Activated CD8-positive, alpha-beta memory T cell treated with anti-CD3 and anti-CD28 coated beads for 48 hours (primary cell): ENCODE data around the gene U2AF2.

Source experiments
- DNase-seq, 3 experiments: peaks; one replicate each; pipeline ENCODE4 v3.0.0-alpha.2; 2020; ENCODE audit warnings: low read depth in 2 of 3, low spot score in 2 of 3

The U2AF2 gene

GRCh38 chr19:55654868-55655647 is at the start of gene U2AF2:
Gene U2AF2, plus strand, starts transcription at chr19:55655035. Its CDS starts 70 bp downstream, at chr19:55655105.
- peak; percentile 69 to 88 (median 82) for DNase-seq

- DNase-seq = peak; percentile 91 to 99 (median 97)
Observed at GRCh38 chr19:55605207-55605636, 49.6 kb upstream of the U2AF2 start.

DNA sequence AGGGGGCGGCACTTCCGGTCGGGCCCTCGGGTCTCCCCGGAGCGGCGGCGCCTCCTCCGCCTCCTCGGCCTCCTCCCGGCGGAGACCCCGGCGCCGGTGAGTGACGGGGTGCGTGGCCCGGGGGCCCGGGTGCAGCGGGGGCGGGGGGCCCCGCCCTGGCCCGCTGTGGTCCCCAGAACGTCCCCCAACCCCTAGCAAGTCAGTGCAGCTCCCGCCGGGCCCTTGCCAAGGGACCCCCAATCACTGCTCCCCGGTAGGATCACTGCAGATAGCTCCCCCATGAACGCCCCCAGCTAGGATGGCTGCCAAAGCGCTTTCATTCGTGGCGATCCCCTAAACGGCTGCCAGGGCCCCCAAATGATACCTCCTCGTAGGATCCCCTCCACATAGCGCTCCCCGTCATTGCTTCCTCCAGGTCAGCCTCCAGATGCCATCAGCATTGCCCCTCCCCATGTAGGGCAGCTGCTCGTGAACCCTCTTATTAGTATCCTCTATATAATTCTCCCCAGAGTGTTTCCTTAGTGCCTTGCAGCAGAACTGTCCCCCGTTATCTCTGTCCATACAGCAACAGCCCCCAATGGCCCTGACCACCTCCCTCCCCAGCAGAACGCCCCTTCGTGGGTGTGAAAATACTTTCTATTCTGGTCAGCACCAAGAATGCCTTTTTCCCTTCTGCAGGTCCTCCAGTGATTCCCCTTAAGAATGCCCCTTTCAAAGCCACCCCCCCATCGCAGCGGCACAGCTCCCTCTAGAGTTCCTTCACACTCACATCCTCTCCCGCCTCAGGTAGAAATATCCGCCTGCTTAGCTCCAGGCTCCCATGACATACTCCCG is 49.0 kb upstream of the U2AF2 start, which contains the start of gene ZNF865:
ZNF865 (plus strand) TSS at position 11 of the 834 bp plus-strand sequence. CDS start 7,972 bp downstream, outside the sequence.
- DNase-seq = peak in 2 of 3 experiments; percentile 33 to 51

- no peak for DNase-seq
Observed at GRCh38 chr19:55606471-55606787, 48.4 kb upstream of the U2AF2 start.

GRCh38 chr19:55606817-55607216 is 48.0 kb upstream of the U2AF2 start:
- no peak for DNase-seq

DNA sequence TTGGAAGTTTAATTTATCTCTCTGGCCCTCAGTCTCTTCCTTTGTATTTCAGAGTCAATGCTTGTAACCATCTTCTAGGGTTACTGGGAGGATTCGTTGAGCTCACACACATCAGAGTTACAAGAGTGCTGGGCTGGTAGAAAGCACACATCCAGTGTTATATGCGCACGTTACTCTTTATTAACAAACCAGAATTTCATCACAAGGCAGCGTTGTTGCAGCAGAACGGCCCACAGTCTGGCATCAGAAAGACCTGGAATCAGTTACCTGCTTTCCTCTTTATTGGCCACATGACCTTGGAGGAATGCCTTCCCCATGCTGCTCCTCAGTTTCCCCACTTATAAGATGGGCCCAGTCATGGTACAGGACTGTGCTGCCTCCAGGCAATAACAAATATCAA is 45.5 kb upstream of the U2AF2 start:
- DNase-seq = no peak

GRCh38 chr19:55611300-55611982 is 43.4 kb upstream of the U2AF2 start:
- no peak for DNase-seq

DNA sequence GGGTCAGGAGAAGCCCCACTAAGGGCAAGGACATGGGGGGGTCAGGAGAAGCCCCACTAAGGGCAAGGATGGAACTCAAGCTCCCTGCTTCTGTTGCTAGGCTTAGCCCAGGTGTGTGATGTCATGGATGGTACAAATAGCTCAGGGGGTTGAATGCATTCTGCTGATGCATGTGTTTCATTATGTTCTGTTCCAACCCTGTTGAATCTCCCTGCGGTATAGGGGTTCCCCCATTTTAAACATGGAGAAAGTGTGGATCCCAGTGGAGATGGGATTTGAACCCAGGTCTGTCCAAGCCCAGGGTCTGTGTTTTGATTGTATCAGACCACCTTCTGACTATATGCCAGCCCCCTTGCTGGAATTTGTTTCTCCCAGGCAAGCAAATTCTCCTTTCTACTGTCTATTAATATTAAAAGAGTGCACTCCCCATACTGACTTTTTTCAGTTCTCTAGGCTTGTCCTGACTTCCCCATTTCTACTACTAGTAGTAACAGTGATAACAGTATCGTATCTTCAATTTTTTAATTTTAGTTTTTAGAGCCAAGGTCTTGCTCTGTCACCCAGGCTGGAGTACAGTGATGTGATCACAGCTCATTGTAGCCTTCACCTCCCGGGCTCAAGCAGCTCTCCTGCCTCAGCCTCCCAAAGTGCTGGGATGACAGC is 42.7 kb upstream of the U2AF2 start:
- no peak for DNase-seq

GRCh38 chr19:55613396-55613795 is 41.4 kb upstream of the U2AF2 start:
- no peak for DNase-seq

DNA sequence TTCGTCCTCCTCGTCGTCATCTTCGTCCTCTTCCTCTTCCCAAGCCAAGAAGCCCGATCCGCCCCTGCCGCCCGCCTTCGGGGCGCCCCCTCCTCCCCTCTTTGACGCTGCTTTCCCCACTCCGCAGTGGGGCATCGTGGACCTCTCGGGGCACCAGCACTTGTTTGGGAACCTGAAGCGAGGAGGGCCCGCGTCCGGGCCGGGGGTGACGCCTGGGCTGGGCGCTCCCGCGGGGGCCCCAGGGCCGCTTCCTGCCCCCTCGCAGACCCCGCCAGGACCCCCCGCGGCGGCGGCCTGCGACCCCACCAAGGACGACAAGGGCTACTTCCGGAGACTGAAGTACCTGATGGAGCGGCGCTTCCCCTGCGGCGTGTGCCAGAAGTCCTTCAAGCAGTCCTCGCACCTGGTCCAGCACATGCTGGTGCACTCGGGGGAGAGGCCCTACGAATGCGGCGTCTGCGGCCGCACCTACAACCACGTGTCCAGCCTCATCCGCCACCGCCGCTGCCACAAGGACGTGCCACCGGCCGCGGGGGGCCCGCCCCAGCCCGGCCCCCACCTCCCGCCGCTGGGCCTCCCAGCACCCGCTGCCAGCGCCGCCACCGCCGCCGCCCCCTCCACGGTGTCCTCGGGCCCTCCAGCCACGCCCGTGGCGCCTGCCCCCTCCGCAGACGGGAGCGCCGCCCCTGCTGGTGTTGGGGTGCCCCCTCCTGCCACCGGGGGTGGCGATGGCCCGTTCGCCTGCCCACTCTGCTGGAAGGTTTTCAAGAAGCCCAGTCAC is 40.7 kb upstream of the U2AF2 start:
- no peak for DNase-seq

DNA sequence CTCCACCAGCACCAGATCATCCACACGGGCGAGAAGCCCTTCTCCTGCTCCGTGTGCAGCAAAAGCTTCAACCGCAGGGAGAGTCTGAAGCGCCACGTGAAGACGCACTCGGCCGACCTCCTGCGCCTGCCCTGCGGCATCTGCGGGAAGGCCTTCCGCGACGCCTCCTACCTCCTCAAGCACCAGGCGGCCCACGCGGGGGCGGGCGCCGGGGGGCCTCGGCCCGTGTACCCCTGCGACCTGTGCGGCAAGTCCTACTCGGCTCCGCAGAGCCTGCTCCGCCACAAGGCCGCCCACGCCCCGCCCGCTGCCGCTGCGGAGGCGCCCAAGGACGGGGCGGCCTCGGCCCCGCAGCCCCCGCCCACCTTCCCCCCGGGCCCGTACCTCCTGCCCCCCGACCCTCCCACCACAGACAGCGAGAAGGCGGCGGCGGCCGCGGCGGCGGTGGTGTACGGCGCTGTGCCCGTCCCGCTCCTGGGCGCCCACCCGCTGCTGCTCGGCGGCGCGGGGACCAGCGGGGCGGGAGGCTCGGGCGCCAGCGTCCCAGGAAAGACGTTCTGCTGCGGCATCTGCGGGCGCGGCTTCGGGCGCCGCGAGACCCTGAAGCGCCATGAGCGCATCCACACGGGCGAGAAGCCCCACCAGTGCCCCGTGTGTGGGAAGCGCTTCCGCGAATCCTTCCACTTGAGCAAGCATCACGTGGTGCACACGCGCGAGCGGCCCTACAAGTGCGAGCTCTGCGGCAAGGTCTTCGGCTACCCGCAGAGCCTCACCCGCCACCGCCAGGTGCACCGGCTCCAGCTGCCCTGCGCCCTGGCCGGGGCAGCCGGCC is 39.9 kb upstream of the U2AF2 start:
- DNase-seq = no peak

DNA sequence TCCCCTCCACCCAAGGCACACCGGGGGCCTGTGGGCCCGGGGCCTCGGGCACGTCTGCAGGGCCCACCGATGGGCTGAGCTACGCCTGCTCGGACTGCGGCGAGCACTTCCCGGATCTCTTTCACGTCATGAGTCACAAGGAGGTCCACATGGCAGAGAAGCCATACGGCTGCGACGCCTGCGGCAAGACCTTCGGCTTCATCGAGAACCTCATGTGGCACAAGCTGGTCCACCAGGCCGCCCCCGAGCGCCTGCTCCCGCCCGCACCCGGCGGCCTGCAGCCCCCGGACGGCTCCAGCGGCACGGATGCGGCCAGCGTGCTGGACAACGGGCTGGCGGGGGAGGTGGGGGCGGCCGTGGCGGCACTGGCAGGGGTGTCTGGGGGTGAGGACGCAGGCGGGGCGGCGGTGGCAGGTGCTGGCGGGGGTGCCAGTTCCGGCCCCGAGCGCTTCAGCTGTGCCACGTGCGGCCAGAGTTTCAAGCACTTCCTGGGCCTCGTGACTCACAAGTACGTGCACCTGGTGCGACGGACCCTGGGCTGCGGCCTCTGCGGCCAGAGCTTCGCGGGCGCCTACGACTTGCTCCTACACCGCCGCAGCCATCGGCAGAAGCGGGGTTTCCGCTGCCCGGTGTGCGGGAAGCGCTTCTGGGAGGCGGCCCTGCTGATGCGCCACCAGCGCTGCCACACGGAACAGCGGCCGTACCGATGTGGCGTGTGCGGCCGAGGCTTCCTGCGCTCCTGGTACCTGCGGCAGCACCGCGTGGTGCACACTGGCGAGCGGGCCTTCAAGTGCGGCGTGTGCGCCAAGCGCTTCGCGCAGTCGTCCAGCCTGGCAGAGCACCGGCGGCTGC is 39.1 kb upstream of the U2AF2 start:
- DNase-seq = no peak

- no peak for DNase-seq
Observed at GRCh38 chr19:55616395-55616875, 38.4 kb upstream of the U2AF2 start.

DNA sequence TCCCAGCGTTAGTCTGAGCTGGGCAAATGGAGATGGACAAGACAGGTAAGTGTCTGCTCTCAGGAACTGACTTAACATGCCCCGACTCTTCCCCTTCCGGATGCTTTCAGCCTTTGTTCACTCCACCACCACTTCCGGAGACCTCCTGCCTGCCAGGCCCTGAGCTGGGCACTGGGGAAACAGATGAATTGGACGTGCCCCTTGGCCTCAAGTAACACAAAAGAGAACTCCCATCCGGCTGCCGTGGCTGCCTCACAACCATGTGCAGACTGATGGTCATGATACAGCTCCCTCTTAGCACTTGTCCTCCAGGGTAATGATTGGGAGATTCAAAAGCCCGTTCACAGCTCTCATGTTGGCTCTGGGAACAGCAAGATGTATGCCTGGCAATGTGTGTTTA is 37.4 kb upstream of the U2AF2 start:
- DNase-seq = no peak

DNA sequence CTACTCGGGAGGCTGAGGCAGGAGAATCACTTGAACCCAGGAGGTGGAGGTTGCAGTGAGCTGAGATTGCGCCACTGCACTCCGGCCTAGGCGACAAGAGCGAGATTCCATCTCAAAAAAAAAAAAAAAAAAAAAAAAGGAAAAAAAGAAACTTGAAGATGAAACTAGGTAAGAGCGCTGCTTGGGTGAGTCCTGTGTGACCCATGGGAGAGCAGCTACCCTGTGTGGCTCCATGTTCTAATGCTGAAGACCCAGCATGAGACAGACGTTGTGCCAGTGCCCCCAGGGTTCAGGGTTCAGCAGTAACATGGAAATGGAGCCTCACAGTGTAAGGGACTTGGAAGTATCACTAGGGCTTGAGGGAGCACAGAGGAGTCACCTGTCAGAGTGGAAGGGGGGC is 36.4 kb upstream of the U2AF2 start:
- DNase-seq = no peak

- no peak for DNase-seq
Observed at GRCh38 chr19:55619286-55619685, 35.5 kb upstream of the U2AF2 start.

- no peak for DNase-seq
Observed at GRCh38 chr19:55620410-55621204, 34.2 kb upstream of the U2AF2 start.
